HG02642 (cell line): ENCODE results near the gene TNFRSF13B.
A peak's percentile ranks its signal among the peaks of the same experiment; 100 is the strongest.
"Not testable (repeated sequence)": the region's sequence is repeated elsewhere in the genome, so short reads cannot be mapped to it uniquely, and the experiment has no call there.

Source experiments
- ATAC-seq: cut with Tn5 transposase; IDR thresholded peaks from one replicate; pipeline ENCODE4 v1.9.1; 2021; ENCODE audit warnings: mild to moderate bottlenecking; ENCODE audit not compliant: unreplicated experiment, poor library complexity

Gene TNFRSF13B

DNA sequence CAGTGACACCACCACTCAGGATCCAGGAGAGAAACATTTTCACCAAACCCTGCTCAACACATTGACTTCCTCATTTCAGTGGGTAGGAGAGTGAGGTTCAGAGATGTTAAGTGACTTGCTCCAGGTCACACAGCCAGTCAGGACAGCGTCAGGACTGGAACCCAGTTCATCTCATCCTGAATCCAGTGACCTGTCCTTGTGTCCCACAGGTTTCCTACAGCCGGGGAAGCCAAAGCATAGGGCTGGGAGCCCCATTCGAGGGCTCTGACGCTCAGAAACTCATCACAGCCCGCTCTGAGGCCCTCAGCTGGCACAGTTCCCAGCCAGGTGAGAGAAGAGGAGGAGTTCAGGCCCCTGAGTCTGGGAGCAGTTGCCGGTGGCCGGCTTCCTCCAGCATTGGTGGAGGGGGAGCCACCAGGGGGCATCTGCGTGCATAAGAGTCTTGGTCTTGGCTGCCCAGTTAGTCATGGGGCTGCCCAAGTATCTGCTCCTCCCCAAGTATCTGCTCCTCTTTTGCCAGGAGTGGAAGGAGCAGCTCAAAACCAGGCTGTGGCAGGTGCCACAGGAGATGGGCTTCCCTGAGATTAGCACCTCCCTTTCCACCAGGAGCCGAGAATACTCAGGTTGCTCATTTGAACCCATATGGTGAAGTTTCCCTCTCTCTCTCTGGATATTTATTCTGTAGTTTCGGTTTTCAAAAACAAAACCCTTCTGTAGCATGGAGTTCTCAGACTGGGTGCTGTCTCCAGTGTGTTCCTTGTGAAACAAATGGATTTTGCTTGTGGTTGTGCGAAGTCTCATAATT, 56.0 kb downstream of the TNFRSF13B start:
- peak; percentile 74 for ATAC-seq

- no peak for ATAC-seq
Measured at GRCh38 chr17:16913463-16913862, 58.5 kb downstream of the TNFRSF13B start.

DNA sequence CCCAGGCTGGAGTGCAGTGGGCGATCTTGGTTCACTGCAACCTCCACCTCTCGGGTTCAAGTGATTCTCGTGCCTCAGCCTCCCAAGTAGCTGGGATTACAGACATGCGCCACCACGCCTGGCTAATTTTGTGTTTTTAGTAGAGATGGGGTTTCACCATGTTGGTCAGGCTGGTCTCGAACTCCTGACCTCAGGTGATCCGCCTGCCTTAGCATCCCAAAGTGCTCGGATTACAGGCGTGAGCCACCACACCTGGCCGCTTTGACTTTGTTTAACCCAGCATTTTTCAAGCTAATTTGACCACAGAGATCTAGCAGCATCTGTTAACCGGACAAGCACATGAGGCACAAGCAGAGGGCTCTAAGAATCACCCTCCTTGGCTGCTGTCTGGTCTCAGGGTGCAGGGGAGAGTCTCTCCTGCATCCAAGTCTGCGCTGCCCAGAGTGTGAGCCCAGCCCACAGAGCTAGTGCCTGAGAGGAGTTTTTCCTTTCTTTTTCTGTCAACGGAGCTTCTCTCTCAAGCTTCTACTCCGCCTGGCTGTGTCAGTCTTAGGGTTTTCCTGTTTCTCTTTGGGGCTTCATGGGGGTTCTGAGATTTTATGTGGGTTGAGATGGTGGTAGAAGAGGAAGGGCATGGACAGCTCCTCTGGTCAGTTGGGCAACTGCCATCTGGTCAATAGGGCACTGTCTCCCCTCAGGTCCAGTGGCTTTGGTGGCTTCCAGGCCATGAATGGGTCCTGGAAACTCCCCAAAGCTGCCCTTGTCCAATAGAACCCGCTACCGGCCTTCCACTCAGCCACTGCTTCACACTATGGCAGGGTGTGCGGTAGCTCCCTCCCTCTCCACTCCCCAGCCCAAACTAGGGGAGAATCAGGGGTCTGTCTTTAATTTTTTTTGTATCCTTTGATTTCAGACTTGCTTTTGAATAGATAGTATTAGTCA, 59.6 kb downstream of the TNFRSF13B start:
- ATAC-seq, result no peak

DNA sequence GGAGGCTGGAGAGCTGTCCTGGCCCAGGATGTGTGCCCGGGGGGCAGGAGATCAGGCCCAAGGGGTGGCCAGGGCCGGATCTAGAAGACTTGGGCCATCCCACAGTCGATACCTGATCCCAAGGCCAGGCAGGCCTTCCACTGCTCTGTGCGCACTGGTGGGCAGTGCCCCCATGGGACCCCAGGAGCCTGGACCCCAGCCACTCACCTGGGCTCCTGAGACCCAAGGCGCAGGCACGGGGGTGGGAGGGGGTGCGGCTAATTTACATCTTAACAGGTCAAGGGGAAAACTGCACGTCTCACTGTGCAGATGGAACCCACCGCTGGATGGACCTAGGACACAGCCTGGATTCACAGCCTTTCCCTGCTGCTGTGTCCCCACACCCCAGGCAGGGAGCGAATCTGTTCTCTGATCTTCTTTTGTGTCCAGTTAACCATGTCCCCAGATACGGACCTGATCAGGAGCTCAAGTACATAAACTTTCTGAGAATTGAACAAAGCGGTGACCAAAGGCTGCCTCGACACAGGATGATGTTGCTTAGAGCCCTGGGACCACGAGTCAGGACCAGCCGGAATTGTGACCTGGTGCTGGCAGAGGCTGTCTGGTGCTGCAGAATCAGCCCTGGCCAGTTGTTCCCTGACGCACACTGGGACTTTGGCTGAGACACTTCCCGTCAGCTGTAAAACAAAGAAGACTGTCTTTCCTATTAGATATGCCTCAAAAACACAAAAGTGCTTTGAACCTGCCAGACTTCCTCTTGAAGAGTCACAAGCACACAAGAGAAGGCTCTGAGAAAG, 60.6 kb downstream of the TNFRSF13B start:
- no peak for ATAC-seq

DNA sequence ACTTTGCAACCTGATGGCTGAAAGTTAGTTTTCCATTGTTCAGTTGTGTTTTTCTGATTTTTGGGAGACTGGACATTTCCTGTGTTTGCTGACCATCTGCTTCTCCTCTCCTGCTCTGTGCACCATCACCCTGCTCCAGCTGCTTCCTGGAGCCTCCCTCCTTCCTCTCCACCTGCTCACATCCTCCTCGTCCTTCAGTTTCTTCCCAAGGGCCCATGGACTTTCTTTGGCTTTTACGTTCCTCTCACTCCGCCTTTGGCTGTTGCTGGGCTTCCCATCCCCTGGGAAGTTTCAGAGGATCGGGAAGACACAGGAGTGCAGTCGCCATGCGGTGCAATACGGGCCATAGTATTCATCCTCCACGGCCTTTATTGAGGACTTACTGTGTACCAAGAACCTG, 61.6 kb downstream of the TNFRSF13B start:
- ATAC-seq, result no peak

GRCh38 chr17:16909472-16910246, 62.3 kb downstream of the TNFRSF13B start:
- ATAC-seq, result no peak

DNA sequence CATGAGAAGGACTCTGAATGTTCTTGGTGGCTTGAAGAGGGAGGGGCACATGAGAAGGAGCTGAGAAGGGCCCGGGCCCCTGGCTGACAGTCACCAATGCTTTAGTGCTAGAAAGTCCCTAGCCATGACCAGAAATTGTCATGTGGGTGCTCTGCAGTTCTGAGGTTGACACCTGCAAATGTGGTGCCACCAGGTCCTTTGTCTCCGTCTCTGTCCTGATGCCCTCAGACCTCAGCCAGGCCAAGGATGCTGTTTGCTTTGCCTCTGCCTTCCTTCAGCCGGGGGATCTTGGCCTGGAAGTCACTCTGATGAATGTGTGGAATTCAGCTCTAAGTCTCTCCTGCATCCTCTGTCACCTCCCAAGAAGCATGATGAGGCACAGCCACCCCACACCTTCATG, 63.6 kb downstream of the TNFRSF13B start:
- no peak for ATAC-seq

GRCh38 chr17:16906680-16907079, 65.2 kb downstream of the TNFRSF13B start:
- ATAC-seq, result no peak

GRCh38 chr17:16905593-16906191, 66.2 kb downstream of the TNFRSF13B start:
- no peak for ATAC-seq

- ATAC-seq, result not testable (repeated sequence)
Measured at GRCh38 chr17:16903070-16903469, 68.8 kb downstream of the TNFRSF13B start.

DNA sequence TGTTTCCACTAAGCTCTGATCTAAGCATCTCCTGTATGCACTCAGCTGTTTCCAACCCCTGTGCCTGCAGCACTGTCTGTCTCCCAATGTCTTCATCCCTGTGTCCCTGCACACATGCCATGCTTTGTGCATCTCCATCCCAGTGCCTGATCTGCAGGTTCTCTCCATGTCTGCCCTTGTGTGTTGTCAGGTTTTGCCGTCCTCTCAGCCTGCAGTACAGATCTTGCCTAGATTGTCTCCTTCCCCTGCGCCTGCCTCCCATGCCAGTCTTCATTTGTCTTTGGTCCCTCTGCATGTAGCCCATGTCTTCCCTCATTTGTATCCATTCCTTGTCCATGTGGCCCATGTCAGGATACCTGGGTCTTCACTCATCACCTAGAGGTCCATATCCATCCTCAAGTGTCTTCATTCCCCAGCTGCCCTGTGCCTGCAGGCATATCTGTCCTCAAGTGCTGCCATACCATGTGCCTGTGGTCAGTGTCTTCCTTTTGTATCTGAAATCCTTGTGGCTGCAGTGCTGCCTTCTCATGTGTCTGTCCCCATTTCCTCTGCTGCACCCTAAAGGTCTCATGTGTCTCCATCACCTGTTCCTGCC, 71.5 kb downstream of the TNFRSF13B start:
- ATAC-seq, result no peak

- ATAC-seq, result not testable (repeated sequence)
Measured at GRCh38 chr17:16897211-16897896, 74.6 kb downstream of the TNFRSF13B start.

DNA sequence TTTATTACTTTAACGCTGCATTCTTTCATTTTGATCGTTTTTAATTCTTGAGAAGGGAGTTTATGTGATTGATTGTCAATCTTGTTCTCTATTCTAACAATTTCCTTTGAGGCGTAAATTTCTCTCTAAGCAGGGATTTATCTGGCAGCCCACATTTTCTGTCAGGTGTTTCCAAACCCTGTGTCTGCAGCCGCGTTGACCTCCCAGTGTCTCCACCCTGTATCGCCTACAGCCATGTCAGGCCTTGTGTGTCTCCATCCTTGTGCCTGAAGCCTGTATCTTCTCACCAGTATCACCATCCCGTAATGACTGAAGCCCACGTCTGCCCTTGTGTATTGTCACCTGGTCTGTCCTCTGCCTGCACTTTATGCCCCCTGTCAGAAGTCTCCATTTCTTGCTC, 75.7 kb downstream of the TNFRSF13B start:
- ATAC-seq, result not testable (repeated sequence)

- not testable (repeated sequence) for ATAC-seq
Measured at GRCh38 chr17:16893527-16893926, 78.4 kb downstream of the TNFRSF13B start.

DNA sequence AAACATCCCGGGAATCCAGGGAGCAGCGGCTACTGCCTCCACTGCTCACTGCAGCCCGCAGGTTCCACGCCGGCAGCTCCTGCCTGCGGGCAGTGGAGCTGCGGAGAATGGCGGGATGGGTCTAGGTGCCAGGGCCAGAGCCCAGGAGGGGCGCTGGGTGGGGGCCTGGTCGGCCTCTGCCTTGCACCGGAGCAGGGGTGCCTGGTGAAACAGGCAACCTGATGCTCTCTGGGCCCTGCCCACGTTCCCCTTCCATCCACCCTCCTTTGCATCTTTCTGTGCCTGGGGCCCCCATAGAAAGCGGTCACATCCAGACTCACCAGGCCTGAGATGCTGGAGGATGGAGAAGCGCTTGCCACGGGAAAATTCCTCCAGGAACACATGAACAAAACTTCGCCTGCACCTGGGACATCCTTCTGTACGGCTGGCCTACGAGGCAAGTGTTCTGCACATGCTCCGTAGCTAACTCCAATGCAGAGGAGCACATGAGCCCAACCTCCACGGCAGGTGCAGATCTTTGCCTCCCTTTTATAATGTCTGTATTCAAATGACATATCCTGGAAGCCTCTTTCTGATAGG, 79.0 kb downstream of the TNFRSF13B start:
- ATAC-seq, result not testable (repeated sequence)

GRCh38 chr17:16889088-16889465, 82.8 kb downstream of the TNFRSF13B start:
- ATAC-seq, result no peak
